GM19397 (cell line): ENCODE results near the gene TNFSF13.

Source experiments
- ATAC-seq: cut with Tn5 transposase; IDR thresholded peaks from one replicate; pipeline ENCODE4 v1.9.1; 2021; ENCODE audit warnings: mild to moderate bottlenecking, moderate library complexity; ENCODE audit not compliant: unreplicated experiment

Gene TNFSF13, protein sequence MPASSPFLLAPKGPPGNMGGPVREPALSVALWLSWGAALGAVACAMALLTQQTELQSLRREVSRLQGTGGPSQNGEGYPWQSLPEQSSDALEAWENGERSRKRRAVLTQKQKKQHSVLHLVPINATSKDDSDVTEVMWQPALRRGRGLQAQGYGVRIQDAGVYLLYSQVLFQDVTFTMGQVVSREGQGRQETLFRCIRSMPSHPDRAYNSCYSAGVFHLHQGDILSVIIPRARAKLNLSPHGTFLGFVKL

DNA sequence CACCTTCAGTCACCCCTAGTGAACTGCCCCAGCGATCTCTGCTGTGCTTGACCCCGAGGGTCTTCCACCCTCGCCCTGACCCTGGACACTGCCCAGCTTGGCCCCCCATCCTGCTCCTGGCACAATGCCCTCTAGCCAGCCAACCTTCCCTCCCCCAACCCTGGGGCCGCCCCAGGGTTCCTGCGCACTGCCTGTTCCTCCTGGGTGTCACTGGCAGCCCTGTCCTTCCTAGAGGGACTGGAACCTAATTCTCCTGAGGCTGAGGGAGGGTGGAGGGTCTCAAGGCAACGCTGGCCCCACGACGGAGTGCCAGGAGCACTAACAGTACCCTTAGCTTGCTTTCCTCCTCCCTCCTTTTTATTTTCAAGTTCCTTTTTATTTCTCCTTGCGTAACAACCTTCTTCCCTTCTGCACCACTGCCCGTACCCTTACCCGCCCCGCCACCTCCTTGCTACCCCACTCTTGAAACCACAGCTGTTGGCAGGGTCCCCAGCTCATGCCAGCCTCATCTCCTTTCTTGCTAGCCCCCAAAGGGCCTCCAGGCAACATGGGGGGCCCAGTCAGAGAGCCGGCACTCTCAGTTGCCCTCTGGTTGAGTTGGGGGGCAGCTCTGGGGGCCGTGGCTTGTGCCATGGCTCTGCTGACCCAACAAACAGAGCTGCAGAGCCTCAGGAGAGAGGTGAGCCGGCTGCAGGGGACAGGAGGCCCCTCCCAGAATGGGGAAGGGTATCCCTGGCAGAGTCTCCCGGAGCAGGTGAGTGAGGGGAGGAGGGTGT, at the start of gene TNFSF13:
TSS of gene TNFSF13 (plus strand) at position 207 of the 776 bp plus-strand sequence. CDS start at position 497, 290 bp downstream.
- no peak for ATAC-seq

DNA sequence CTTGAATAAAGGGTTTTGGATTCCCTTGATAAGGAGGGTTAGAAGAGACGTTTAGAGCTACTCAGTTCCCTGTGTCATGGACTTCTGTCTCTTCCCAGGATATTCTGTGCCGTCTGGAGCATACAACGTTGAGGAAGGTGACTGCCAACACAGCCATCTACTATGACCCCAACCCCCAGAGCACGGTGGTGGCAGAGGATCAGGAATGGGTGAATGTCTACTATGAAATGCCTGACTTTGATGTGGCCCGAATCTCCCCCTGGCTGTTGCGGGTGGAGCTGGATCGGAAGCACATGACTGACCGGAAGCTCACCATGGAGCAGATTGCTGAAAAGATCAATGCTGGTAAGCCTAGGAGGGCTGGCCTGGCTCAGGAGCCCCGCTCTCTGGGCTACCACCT, 49.7 kb upstream of the TNFSF13 start:
- ATAC-seq, result no peak

DNA sequence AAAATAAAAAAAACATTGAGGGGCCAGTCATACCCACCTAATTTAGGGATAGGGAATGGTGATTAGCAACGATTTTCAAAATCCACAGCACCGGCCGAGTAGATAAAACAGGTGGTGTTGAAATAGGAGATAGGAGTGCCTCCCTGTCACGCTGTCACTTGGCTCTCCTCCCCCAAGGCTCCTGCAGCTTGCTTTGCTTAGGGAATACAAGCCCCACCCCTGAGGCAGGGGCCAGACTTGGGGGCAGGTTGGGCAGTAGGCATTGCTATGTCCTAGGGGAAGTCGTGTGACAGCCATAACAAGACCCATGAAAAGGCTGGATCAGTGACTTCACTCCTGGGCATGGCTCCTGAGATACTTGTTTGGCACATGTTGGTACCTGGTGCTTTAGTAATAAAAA, 48.6 kb upstream of the TNFSF13 start:
- ATAC-seq, result no peak

DNA sequence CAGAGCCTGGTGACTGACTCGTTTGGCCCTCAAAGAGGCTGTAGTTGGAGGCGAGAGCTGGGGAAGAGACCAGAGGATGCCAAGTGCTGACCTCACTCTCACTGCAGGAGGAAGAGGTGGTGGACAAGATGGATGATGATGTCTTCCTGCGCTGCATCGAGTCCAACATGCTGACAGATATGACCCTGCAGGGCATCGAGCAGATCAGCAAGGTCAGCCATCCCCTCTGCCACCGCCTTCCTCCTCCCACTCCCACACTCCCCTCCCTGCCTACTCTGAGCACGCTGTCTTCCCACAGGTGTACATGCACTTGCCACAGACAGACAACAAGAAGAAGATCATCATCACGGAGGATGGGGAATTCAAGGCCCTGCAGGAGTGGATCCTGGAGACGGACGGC, 47.4 kb upstream of the TNFSF13 start:
- ATAC-seq, result no peak

DNA sequence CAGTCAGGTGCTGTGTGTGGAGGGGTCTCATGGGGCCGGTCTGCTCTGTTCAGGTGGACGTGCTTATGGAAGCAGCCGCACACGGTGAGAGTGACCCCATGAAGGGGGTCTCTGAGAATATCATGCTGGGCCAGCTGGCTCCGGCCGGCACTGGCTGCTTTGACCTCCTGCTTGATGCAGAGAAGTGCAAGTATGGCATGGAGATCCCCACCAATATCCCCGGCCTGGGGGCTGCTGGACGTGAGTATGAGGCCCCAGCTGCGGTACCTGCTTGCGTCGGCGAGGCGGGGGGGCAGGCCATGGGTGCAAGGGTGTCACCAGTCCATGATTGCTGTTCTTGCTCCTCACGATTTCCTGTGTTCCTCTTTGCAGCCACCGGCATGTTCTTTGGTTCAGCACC, 46.4 kb upstream of the TNFSF13 start:
- ATAC-seq, result no peak

DNA sequence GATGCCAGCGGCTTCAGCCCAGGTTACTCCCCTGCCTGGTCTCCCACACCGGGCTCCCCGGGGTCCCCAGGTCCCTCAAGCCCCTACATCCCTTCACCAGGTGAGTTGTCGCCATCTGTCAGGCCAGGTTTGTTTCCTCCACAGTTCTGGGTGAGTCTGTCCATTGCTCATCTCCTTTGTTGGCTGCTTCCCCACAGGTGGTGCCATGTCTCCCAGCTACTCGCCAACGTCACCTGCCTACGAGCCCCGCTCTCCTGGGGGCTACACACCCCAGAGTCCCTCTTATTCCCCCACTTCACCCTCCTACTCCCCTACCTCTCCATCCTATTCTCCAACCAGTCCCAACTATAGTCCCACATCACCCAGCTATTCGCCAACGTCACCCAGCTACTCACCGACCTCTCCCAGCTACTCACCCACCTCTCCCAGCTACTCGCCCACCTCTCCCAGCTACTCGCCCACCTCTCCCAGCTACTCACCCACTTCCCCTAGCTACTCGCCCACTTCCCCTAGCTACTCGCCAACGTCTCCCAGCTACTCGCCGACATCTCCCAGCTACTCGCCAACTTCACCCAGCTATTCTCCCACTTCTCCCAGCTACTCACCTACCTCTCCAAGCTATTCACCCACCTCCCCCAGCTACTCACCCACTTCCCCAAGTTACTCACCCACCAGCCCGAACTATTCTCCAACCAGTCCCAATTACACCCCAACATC, 45.6 kb upstream of the TNFSF13 start:
- ATAC-seq, result no peak

DNA sequence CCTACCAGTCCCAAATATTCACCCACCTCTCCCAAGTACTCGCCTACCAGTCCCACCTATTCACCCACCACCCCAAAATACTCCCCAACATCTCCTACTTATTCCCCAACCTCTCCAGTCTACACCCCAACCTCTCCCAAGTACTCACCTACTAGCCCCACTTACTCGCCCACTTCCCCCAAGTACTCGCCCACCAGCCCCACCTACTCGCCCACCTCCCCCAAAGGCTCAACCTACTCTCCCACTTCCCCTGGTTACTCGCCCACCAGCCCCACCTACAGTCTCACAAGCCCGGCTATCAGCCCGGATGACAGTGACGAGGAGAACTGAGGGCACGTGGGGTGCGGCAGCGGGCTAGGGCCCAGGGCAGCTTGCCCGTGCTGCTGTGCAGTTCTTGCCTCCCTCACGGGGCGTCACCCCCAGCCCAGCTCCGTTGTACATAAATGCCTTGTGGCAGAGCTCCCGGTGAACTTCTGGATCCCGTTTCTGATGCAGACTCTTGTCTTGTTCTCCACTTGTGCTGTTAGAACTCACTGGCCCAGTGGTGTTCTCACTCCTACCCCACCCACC, 44.6 kb upstream of the TNFSF13 start:
- no peak for ATAC-seq

DNA sequence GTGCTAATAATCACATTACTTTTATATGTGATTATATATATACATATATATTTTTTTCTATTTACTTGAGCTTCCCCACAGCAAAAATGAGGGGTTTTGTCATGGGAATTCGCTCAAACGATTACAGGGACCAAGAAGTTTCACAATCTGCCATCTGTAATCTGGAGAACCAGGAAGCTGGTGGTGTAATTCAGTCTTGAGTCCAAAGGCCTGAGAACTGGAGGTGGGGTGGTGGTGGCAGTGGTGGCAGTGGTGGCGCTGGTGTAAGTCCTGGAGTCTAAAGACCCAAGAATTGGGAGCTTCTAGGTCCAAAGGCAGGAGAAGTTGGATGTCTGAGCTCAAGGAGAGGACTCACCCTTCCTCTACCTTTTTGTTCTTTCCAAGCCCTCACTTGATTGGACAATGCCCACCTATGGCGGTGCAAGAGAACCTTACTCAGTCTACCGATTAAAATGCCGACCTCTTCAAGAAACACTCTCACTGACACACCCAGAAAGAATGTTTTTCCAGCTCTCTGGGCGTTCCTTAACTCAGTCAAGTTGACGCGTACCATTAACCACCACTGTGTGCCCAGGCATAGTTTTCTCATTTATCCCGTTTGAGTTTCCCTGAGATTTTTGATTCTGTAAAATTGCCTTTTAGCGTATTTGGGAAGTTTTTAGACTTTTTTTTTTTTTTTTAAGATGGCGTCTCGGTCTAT, 42.5 kb upstream of the TNFSF13 start:
- no peak for ATAC-seq

DNA sequence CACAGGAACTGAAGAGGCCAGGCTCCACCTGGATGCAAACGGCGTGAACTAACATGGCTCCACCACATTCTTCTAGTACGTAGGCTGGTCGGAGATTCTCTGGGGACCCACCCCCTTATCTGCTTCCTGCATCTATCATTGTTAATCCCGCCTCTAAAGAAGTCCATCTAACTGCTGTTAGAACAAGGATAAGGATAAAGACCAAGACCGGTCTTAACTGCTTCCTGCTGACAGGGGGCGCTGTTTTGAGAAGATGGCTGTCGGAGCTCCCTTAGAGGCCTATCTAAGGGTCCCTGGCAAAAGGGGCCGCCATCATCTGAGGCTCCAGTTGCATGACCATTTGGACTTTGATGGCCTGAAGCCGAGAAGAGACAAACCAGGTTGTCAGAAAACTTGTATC, 35.5 kb upstream of the TNFSF13 start:
- ATAC-seq, result no peak

DNA sequence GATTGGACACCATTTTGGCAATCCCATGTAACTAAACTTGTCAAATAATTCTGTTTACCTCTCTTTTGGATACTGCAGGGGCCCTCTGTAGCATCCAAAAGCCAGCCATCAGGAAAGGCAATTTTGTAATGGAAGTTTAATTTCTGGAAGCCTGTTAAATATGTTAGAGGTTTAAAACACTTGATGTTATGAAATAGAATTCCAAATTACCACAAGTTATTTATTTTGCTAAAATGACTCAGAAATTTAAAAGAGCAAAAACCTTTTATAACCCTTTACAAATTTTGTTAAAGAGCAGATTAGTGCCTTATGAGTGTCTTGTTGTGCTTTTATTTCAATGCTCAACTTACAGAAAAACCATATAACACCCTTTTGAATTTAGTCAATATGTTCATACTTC, 29.7 kb upstream of the TNFSF13 start:
- ATAC-seq, result no peak

DNA sequence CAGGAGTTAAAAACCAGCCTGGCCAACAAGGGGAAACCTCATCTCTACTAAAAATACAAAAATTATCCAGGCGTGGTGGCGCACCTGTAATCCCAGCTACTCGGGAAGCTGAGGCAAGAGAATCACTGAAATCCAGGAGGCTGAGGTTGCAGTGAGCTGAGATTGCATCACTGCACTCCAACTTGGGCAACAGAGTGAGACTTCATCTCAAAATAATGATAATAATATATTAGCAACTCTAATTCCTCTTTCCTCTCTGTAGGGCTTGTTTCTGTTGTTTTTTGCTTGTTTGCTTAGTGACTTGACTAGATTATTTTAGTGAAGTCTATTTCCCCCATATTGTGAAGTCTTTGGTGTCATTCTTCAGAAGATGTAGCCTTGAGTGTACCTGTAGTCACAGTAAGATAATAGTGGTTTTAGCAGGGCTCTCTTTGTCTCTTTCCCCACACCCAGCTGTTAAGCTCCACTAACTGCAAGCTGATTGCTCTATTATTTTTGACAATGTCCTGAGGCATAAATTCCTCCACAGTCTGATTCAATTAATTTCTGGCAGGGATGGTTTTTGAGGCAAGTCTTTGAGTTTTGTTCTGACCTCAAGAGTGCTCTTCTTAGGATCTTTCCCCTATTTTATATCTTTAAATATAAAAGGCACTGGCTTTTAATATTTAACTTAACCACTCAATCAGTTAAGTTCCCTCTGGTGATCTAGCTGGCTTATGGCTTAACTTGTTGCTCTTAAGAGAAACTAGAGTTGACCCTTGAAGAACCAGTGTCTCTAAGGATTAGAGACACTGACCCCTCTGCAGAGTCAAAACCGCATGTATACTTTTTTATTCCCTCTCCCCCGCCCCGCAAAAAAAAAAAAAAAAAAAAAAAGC, 28.3 kb upstream of the TNFSF13 start:
- no peak for ATAC-seq

DNA sequence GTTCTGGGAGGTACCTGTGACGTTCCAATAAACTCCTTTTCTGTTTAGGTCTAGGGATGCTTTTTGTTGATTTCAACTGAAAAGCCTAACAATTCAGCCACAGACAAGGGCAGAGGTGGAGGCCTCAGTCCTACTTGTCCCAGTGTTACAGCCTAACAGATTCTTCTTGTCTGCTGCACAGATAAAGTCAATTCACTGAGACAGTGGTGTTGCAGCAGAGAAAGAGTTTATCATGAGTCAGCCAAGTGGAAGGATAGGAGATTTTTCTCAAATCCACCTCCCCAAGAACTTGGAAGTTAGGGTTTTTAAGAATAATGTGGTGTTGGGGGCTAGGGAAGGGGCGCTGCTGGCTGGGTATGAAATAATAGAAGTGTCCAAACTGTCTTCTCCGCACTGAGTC, 20.5 kb upstream of the TNFSF13 start:
- ATAC-seq, result no peak

DNA sequence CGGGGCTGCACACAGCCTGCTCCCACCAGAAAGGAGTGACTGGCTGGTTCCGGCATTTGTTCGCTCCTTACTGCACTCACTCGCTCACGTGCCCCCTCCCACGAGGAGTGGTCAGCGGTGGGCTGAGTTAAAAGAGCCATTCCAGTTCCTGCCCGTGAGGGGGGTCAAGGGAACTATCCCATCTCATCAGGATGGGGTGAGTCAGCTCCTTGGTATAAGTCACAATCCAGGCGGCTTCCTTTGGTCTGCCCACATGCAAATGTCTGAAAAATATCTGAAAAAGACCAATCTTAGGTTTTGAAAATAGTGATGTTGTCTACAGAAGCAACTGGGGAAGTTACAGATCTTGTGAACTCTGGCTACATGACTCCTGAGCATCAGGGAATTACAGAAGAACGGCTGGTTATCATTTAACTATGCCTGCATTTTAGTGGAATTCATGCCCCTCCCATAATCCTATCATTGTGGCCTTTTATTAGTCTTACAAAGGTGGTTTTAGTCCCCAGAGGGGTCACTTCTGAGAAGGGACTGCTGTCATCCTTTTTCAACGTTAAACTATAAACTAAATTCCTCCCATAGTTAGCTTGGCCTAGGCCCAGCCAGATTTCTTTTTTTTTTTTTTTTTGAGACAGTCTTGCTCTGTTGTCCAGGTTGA, 19.5 kb upstream of the TNFSF13 start:
- ATAC-seq, result no peak

DNA sequence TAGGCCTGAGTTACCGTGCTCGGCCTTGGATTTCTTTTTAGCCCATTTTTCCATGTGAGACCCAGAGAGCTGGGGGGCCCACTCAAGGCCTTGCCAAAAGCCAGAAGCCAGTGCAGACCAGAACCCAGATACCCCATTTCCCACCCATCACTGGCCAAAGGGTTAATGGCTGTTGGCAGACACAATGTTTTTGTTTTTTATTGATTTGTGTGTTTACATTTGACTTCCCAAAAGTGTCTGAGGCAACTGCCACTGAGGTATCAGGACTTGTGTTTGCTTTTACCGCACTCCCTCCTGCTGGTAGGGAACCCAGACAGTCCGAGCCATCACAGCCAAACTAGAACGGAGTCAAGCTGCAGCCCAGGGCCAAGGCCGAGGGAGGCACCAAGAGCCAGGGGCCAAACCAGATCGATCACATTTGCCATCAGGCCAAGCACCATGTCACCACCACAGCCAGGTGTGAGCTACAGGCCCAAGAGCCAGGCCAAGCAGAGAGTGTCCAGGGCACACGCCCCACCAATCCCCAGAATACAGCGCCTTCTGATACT, 17.4 kb upstream of the TNFSF13 start:
- no peak for ATAC-seq

DNA sequence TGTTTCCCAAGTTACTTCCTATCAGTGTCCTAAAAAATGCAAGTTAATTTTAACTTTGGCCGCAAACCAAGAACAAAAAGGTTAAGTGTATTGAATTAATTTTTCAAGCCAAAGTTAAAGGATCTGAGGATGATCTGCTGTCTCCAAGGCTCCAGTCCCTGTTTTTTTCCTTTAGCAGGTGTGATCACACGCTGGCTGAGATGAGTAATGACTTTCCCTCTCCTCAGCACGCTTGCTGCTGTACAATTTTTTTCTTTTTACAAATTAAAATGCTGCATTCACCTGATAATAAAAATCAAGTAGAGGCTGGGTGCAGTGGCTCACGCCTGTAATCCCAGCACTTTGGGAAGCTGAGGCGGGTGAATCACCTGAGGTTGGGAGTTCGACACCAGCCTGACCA, 13.6 kb upstream of the TNFSF13 start:
- no peak for ATAC-seq

DNA sequence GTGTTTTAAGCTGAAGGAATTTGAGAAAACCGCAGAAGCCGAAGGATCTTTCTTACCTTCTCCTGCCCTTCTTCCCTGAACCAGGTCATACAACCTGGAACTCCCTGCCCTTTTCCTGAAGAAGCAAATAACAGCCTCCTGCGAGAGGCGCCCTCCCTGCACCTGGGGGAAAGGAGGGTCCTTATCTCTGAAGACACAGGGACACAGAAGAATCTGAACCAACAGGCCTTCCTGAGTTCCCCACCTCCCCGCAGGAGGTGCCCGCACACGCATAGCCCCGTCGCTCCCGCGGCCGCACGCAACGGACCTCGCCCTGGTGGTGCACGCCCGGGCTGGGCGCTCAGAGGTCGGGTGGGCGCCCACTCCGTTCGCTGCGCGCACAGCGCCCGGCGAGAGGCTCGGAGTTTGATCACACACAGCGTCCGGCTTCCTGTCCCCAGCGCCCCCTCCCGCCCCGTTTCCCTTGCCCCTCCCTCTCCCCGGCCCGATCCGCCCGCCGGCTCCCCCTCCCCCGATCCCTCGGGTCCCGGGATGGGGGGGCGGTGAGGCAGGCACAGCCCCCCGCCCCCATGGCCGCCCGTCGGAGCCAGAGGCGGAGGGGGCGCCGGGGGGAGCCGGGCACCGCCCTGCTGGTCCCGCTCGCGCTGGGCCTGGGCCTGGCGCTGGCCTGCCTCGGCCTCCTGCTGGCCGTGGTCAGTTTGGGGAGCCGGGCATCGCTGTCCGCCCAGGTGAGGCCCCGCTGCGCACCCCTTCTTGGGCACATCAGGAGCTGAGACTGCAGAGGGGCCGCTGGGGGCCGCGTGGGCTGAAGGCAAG, 9.8 kb upstream of the TNFSF13 start, which contains the start of gene TNFSF12:
TSS of gene TNFSF12 (plus strand) at position 474 of the 816 bp plus-strand sequence. CDS start at position 570, 96 bp downstream.
- no peak for ATAC-seq

DNA sequence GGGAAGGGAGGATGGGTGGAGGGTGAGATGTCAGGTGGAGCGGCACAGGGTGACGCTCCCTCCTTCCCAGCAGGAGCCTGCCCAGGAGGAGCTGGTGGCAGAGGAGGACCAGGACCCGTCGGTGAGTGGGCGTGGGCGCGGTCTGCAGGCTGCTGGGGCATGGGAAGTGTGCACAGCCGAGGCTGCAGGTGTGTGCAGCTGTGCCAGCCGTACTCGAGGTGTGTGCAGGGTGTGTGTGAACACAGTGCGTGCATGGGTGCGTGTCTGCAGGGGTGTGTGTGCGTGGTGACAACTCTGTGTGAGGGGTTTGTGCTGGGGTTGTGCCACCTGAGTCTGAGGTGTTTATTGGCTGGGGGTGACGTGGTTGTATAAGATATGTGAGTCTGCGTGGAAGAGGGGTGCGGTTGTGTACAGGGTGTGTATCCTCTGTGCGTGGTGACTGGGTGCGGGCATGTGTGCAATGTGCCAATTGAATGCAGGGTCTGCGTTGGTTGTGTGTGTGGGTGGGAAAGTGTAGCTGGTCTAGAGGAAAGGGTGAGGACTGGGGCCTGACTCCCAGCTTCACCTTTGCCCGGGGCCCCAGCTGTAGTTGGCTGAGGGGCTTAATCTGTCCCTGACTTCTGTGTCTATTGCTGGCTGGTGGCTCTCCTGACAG, 9.0 kb upstream of the TNFSF13 start:
- no peak for ATAC-seq

DNA sequence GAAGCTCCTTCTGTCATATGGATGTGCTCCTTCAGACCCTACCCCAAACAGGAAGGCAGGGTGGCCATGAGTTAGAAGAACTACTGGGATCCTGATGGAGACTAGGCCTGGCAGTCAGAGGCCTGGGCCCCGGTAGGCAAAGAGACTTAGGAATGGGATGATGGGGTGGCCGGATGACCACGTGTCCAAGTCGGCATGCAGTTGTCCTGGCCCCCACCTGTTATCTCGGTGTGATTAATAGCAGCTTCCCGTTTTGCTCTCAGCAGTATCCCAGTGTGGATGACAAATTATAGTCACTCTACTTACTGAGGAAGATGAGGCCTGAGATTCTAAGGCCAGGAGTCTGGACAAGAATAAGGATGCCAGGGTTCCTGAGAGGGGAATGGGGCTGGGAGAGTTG, 8.2 kb upstream of the TNFSF13 start:
- no peak for ATAC-seq
